Measurements from ENCODE around the gene SIRT3. TPM values are rescaled to one million over a fixed set of nuclear protein-coding genes. Genes with fewer than 3 reads are reported as not detected.

Gene SIRT3
- total RNA-seq, 1 experiment from 2014 or later: 13.9 TPM

DNA sequence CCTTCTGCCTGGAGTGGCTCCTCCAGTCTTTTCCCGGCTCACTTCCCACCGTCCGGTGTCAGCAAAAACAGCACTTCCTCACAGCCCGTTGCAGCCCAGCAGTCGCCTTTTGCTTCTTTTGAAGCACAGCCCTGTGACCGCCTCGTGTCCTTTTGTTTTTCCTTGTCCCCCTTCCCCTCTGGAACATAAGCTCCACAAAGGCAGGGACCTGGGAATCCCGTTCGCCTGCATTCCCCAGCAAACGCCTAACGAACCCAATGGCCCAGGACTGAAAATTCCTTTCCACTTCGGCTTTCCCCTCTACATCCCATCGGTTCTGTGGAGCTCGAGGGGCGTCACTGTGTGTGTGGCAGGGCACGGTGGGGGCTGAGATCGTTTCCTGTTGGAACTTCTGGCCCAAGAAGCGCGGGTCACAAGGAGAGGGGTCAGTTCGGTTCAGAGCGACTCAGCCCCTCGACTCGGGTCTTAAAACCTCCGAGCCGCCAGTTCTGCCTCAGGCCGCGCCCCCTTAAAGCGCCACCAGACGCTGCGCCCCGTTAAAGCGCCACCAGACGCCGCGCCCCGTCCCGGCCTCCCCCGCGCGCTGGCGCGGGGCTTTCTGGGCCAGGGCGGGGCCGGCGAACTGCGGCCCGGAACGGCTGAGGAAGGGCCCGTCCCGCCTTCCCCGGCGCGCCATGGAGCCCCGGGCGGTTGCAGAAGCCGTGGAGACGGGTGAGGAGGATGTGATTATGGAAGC lies 27.8 kb downstream of the SIRT3 start:
- H3K9me3 ChIP-seq (ENCODE audit: control insufficient read depth, low read depth, low read length): no peaks in the 10 kb centered on the region
- H3K56ac ChIP-seq (ENCODE audit: insufficient read length, low read depth, low read length): no peak overlapping the region
- no CpG with 5 or more reads among the region's 57 CpGs for WGBS (ENCODE audit: extremely low coverage, insufficient read length, low lambda C conversion rate)
- Mint-ChIP-seq H3K4me3 (peak overlapping the region; percentile 93 to 97), H3K36me3 (ENCODE audit: insufficient read depth in 1 of 3, low read depth in 3 of 3) (peaks cover 31 to 66% (median 56%) of the 10 kb centered on the region in 3 experiments), H3K27me3 (ENCODE audit: low read depth) (no peaks in the 10 kb centered on the region), H3K4me1 (peaks cover 5 to 17% of the 10 kb centered on the region in 2 experiments), H3K9me3 (no peaks in the 10 kb centered on the region), H3K27ac (peak overlapping the region; percentile 97 to 100 (median 98))
- no peak overlapping the region for H3T11ph ChIP-seq (ENCODE audit: low read length)
- H3K18ac ChIP-seq (ENCODE audit: insufficient read length, low read depth, low read length): peak overlapping the region; percentile 34
- H4K20me1 ChIP-seq (ENCODE audit: control insufficient read depth, insufficient read depth, insufficient read length): no peaks in the 10 kb centered on the region
- H3K9ac ChIP-seq (ENCODE audit: extremely low read depth, insufficient read length, low read length): peak overlapping the region; percentile 71
- H2AK5ac ChIP-seq (ENCODE audit: insufficient read length, low read length): no peak overlapping the region
- H3K4ac ChIP-seq (ENCODE audit: low read depth, low read length): no peak overlapping the region; the same call in 1 of the 2 replicates
- H2BK15ac ChIP-seq (ENCODE audit: low read depth, low read length): no peak overlapping the region
- H3K27me3 ChIP-seq (ENCODE audit: insufficient read depth, low read length): no peaks in the 10 kb centered on the region
- H2BK120ac ChIP-seq (ENCODE audit: low read depth, low read length, poor library complexity, severe bottlenecking): peak overlapping the region; percentile 71
- no peak overlapping the region for H2BK20ac ChIP-seq (ENCODE audit: low read depth, low read length, poor library complexity, severe bottlenecking)
- no peak overlapping the region for H2BK12ac ChIP-seq (ENCODE audit: insufficient read length, low read depth, low read length)
- TF ChIP-seq, protein P1, sequence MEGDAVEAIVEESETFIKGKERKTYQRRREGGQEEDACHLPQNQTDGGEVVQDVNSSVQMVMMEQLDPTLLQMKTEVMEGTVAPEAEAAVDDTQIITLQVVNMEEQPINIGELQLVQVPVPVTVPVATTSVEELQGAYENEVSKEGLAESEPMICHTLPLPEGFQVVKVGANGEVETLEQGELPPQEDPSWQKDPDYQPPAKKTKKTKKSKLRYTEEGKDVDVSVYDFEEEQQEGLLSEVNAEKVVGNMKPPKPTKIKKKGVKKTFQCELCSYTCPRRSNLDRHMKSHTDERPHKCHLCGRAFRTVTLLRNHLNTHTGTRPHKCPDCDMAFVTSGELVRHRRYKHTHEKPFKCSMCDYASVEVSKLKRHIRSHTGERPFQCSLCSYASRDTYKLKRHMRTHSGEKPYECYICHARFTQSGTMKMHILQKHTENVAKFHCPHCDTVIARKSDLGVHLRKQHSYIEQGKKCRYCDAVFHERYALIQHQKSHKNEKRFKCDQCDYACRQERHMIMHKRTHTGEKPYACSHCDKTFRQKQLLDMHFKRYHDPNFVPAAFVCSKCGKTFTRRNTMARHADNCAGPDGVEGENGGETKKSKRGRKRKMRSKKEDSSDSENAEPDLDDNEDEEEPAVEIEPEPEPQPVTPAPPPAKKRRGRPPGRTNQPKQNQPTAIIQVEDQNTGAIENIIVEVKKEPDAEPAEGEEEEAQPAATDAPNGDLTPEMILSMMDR (conservative IDR thresholded peaks at IDR 0.05): no peak
- H3K23ac ChIP-seq (ENCODE audit: insufficient read length, low read depth, low read length): no peak overlapping the region
- peaks cover 21% of the 10 kb centered on the region for H3K23me2 ChIP-seq (ENCODE audit: insufficient read length, low read depth, low read length, poor library complexity, severe bottlenecking)
- no peak overlapping the region for H2BK5ac ChIP-seq (ENCODE audit: insufficient read length, low read length)
- H3K79me2 ChIP-seq (ENCODE audit: insufficient read depth, low read length): no peaks in the 10 kb centered on the region; the same call in 1 of the 2 replicates
- peak overlapping the region; percentile 42; the same call in 1 of the 2 replicates for H3K14ac ChIP-seq (ENCODE audit: insufficient read depth, low read length)
- H4K91ac ChIP-seq (ENCODE audit: insufficient read length, low read depth, low read length): no peak overlapping the region
- peak; percentile 70 for DNase-seq
- no peaks in the 10 kb centered on the region; the same call in 1 of the 2 replicates for H3K4me1 ChIP-seq (ENCODE audit: insufficient read depth, low read length)
- H2AFZ ChIP-seq (ENCODE audit: low read length): no peak overlapping the region
- H4K5ac ChIP-seq (ENCODE audit: insufficient read length, low read depth, low read length): peak overlapping the region; percentile 30
- peak overlapping the region; percentile 81 for H3K4me2 ChIP-seq (ENCODE audit: insufficient read depth, insufficient read length, low read length)
- peak overlapping the region; percentile 65 for H3K27ac ChIP-seq (ENCODE audit: insufficient read length, low read depth, low read length)
- no peak overlapping the region for H4K8ac ChIP-seq (replicated peaks; ENCODE audit: insufficient read length, low read depth, low read length)
- peaks cover 5% of the 10 kb centered on the region for H3K79me1 ChIP-seq (ENCODE audit: insufficient read depth, low read depth, low read length, poor library complexity, severe bottlenecking)

Measured in H9 (cell line).